ENCODE results near the gene EIF5A2. TPM values are rescaled to one million over a fixed set of nuclear protein-coding genes. Genes with fewer than 3 reads are reported as not detected.
"Not testable (repeated sequence)": the region's sequence is repeated elsewhere in the genome, so short reads cannot be mapped to it uniquely, and the experiment has no call there.

EIF5A2 gene
- total RNA-seq, result 9.8 and 10.8 TPM in 2 replicates

DNA sequence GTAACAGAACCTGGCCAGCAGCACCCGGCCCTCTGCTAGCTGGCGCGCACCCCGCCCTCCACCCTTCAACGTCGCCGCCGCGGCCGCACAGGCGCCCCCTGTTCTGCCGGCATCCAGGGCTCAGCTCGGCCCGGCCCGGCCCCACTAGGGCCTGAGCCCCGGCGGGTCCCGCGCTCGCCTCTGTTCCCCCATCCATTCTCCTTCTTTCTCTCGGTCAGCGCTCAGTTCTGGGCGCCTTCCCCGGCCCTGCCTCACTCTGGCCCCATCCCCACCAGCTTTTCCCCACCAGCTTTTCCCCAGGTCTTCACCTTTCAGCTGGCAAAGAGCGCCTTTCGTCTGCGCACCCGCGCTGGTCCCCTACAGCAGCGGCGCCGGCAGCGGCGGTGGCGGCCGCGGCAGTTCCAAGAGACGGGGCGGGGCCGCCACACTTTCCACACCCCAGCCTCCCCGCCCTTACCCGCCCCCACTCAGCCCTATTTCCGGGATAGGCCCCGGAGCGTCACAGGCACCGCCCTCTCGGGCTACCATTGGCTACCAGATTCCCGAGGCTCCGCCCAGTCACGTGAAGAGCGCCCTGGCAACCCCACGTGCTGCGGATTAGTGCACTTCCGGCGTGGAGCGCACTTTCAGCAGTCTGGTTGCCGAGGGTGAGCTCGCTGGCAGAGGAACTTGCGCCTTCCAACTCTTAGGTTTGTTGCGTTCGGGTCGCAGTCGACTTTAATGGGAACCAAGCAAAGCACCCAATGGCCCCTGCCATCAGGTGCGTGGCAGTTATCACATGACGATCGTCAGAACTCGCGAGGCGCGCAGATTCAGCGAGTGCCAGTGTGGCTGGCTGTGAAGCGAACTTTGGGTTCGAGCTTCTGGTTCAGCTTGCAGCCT is at the start of gene EIF5A2:
Gene EIF5A2 (minus strand): TSS at position 403 of the 882 bp plus-strand sequence. CDS start 831 bp downstream, outside the sequence.
- intact Hi-C loops (cut with micrococcal nuclease), result loop anchor here (1.0 to 5.0 kb wide), 2 partner anchors 38 to 1141 kb away; partner anchors contain the start of genes ACTRT3, RPL22L1 and TERC
- Mint-ChIP-seq H3K4me1 (ENCODE audit: low read depth) (peaks cover 20% of the 10 kb centered on the region), H3K4me3 (ENCODE audit: low read depth) (peak within 1 kb of the TSS; percentile 99), H3K27ac (peak within 1 kb of the TSS; percentile 90), H3K36me3 (ENCODE audit: low read depth) (peaks cover 7% of the 10 kb centered on the region), H3K9me3 (peaks cover 9% of the 10 kb centered on the region), H3K27me3 (ENCODE audit: low read depth) (peaks cover 22% of the 10 kb centered on the region)
- peak; percentile 92 for DNase-seq (ENCODE audit: low spot score)

DNA sequence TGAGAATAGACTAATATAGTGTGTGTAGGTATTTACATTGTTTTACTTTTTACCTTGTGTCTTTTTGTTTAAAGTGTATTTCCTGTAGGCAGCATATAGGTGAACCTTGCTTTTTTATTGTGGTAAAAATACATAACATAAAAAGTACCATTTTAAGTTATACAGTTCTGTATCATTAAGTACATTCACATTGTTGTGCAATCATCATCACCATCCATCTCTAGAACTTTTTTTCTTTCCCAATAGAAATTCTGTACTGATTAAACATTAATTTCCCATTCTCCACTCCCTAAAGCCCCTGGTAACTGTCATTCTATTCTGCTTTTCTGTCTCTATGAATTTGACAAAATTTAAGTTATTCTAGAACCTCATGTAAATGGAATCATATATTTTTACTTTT is 48.2 kb upstream of the EIF5A2 start:
- Mint-ChIP-seq H3K36me3 (ENCODE audit: low read depth) (no peaks in the 10 kb centered on the region), H3K9me3 (no peaks in the 10 kb centered on the region), H3K4me1 (ENCODE audit: low read depth) (no peaks in the 10 kb centered on the region), H3K4me3 (ENCODE audit: low read depth) (no peak overlapping the region), H3K27ac (no peak overlapping the region), H3K27me3 (ENCODE audit: low read depth) (peaks cover 28% of the 10 kb centered on the region)
- intact Hi-C loops (cut with micrococcal nuclease), result no loop called here
- DNase-seq (ENCODE audit: low spot score), result no peak

DNA sequence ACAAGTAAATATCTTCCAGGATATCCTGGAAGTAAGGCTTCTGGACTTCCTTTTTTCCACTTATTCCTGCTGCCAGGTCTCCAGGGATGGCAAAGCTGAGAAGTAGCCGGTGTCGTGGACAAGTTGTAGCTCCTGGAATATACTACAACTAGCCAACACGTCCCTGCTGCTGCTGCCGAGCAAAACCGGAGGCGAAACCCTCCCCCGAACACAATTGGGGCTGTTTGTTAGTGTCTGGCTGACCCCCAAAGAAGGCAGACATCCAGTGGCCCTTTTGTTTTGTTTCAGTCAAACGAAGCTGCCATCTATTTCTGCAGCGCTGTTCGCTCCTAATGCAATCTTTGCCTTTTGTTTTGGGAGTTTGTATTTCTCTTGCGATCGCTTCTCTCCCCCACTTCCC is 45.3 kb upstream of the EIF5A2 start:
- Mint-ChIP-seq H3K27me3 (ENCODE audit: low read depth) (peaks cover 20% of the 10 kb centered on the region), H3K9me3 (no peaks in the 10 kb centered on the region), H3K36me3 (ENCODE audit: low read depth) (no peaks in the 10 kb centered on the region), H3K27ac (no peak overlapping the region), H3K4me1 (ENCODE audit: low read depth) (no peaks in the 10 kb centered on the region), H3K4me3 (ENCODE audit: low read depth) (no peak overlapping the region)
- intact Hi-C loops (cut with micrococcal nuclease), result no loop called here
- no peak for DNase-seq (ENCODE audit: low spot score)

DNA sequence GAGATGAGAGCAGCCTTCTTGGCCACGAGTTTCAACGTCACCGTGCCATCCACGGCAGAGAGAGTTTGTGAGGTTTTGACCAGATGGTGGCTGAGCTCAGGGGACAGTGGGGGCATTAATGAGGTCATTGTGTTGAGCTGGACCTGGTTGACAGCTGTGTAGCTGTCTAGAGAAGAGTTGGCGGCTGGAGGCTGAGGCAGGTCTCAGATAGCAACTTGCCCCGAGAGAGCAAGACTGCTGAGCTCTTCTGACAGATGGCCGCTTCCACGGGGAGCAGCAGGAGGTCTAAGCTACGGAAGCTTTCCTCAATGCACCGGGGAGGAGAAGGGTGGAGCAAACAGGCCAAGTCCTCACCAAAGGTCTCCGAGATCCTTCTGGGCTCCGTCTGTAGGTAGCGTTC is 44.8 kb upstream of the EIF5A2 start:
- intact Hi-C loops (cut with micrococcal nuclease), result no loop called here
- Mint-ChIP-seq H3K27me3 (ENCODE audit: low read depth) (peaks cover 19% of the 10 kb centered on the region), H3K9me3 (no peaks in the 10 kb centered on the region), H3K4me1 (ENCODE audit: low read depth) (no peaks in the 10 kb centered on the region), H3K36me3 (ENCODE audit: low read depth) (no peaks in the 10 kb centered on the region), H3K27ac (no peak overlapping the region), H3K4me3 (ENCODE audit: low read depth) (no peak overlapping the region)
- no peak for DNase-seq (ENCODE audit: low spot score)

DNA sequence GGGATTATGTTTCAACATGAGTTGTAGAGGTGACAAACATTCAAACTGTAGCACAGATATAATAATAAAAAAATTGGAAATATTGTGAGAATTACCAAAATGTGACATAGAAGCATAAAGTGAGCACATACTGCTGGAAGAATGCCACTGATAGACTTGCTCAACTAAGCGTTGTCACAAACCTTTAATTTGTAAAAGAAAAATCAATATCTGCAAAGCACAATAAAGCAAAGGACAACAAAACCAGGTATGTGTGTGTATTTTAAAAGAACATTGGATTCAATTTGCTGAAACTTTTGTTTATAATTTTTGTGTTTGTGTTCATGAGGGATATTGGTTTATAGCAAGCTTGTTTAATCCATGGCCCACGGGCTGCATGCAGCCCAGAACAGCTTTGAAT is 40.8 kb upstream of the EIF5A2 start:
- peaks cover 14% of the 10 kb centered on the region for H3K27me3 Mint-ChIP-seq (ENCODE audit: low read depth)
- intact Hi-C loops (cut with micrococcal nuclease), result no loop called here
- H3K4me3 Mint-ChIP-seq (ENCODE audit: low read depth), result no peak overlapping the region
- no peaks in the 10 kb centered on the region for H3K9me3 Mint-ChIP-seq
- no peak overlapping the region for H3K27ac Mint-ChIP-seq
- H3K4me1 Mint-ChIP-seq (ENCODE audit: low read depth), result no peaks in the 10 kb centered on the region
- H3K36me3 Mint-ChIP-seq (ENCODE audit: low read depth), result no peaks in the 10 kb centered on the region
- DNase-seq (ENCODE audit: low spot score), result no peak

DNA sequence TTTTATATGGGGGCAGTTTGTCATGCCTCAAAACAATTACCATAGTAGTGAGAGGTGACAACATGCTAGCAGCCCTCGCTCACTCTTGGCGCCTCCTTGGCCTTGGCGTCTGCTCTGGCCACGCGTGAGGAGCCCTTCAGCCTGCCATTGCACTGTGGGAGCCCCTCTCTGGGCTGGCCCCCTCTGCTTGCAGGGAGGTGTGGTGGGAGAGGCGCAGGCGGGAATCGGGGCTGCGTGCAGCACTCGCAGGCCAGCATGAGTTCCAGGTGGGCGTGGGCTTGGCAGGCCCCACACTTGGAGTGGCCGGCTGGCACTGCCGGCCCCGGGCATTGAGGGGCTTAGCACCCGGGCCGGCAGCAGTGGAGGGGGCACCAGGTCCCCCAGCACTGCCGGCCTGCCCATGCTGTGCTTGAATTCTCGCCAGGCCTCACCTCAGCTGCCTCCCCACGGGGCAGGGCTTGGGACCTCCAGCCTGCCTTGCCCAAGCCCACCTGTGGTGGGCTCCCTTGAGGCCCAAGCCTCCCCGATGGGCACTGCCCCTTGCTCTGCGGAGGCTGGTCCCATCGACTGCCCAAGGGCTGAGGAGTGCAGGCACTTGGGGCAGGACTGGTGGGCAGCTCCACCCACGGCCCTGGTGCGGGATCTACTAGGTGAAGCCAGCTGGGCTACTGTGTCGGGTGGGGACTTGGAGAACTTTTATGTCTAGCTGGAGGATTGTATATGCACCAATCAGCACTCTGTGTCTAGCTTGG is 38.8 kb upstream of the EIF5A2 start:
- Mint-ChIP-seq H3K27me3 (ENCODE audit: low read depth) (peaks cover 14% of the 10 kb centered on the region), H3K4me1 (ENCODE audit: low read depth) (no peaks in the 10 kb centered on the region), H3K36me3 (ENCODE audit: low read depth) (no peaks in the 10 kb centered on the region), H3K4me3 (ENCODE audit: low read depth) (no peak overlapping the region), H3K27ac (no peak overlapping the region), H3K9me3 (no peaks in the 10 kb centered on the region)
- intact Hi-C loops (cut with micrococcal nuclease), result no loop called here
- no peak for DNase-seq (ENCODE audit: low spot score)

DNA sequence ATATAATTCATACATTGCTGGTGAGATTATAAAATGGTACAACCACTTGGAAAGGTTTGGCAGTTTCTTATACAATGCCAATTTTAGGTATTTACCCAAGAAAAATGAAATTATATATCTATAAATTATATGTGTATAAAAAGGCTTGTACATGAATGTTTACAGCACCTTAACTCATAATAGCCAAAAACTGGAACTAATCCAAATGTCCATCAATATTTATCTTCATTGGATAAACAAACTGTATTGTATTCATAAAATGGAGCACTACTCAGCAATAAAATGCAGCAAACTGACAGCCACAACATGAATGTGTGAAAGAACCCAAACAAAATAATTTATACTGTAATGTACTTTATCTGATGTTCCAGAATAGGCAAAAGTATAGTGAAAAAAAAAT is 33.6 kb upstream of the EIF5A2 start:
- Mint-ChIP-seq H3K27me3 (ENCODE audit: low read depth) (peaks cover 19% of the 10 kb centered on the region), H3K9me3 (peaks cover 12% of the 10 kb centered on the region), H3K4me1 (ENCODE audit: low read depth) (no peaks in the 10 kb centered on the region), H3K36me3 (ENCODE audit: low read depth) (no peaks in the 10 kb centered on the region), H3K4me3 (ENCODE audit: low read depth) (no peak overlapping the region), H3K27ac (no peak overlapping the region)
- no peak for DNase-seq (ENCODE audit: low spot score)
- intact Hi-C loops (cut with micrococcal nuclease), result no loop called here

DNA sequence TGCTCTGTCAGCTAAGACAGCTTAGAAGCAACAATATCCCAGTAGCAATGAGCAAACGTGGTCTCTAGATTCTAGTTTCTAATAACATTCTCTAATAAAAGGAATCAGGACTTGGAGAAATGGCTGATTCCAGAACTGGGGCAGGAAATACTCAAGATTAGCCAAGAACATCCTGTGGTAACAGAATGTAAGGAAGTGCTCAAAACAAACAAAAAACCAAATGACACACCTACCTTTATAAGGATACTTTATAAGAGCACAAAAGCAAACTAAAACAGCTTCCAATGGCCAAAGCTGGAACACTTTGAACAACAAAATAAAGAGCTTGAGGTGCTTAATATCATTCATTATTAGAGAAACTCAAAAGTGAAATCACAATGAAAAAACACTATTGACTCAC is 33.1 kb upstream of the EIF5A2 start:
- peaks cover 12% of the 10 kb centered on the region for H3K9me3 Mint-ChIP-seq
- intact Hi-C loops (cut with micrococcal nuclease), result no loop called here
- H3K4me1 Mint-ChIP-seq (ENCODE audit: low read depth), result no peaks in the 10 kb centered on the region
- H3K4me3 Mint-ChIP-seq (ENCODE audit: low read depth), result no peak overlapping the region
- H3K27me3 Mint-ChIP-seq (ENCODE audit: low read depth), result peaks cover 18% of the 10 kb centered on the region
- no peak for DNase-seq (ENCODE audit: low spot score)
- H3K27ac Mint-ChIP-seq, result no peak overlapping the region
- no peaks in the 10 kb centered on the region for H3K36me3 Mint-ChIP-seq (ENCODE audit: low read depth)

DNA sequence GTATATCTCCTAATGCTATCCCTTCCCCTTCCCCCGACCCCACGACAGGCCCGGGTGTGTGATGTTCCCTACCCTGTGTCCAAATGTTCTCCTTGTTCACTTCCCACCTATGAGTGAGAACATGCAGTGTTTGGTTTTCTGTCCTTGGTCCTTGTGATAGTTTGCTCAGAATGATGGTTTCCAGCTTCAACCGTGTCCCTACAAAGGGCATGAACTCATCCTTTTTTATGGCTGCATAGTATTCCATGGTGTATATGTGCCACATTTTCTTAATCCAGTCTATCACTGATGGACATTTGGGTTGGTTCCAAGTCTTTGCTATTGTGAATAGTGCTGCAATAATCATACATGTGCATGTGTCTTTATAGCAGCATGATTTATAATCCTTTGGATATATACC is 24.6 kb upstream of the EIF5A2 start:
- H3K27me3 Mint-ChIP-seq (ENCODE audit: low read depth); H3K9me3 Mint-ChIP-seq; H3K27ac Mint-ChIP-seq; H3K4me3 Mint-ChIP-seq (ENCODE audit: low read depth); DNase-seq (ENCODE audit: low spot score); H3K4me1 Mint-ChIP-seq (ENCODE audit: low read depth); intact Hi-C loops (cut with micrococcal nuclease); H3K36me3 Mint-ChIP-seq (ENCODE audit: low read depth): not testable (repeated sequence)

DNA sequence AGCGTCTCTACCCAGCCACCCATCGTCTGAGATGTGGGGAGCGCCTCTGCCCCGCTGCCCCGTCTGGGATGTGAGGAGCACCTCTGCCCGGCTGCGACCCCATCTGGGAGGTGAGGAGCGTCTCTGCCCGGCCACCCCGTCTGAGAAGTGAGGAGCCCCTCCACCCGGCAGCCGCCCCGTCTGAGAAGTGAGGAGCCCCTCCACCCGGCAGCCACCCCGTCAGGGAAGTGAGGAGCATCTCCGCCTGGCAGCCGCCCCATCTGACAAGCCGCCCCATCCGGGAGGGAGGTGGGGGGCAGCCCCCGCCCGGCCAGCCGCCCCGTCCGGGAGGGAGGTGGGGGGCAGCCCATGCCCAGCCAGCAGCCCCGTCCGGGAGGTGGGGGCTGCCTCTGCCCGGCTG is 15.1 kb upstream of the EIF5A2 start:
- H3K27ac Mint-ChIP-seq; DNase-seq (ENCODE audit: low spot score); H3K36me3 Mint-ChIP-seq (ENCODE audit: low read depth); H3K4me3 Mint-ChIP-seq (ENCODE audit: low read depth); intact Hi-C loops (cut with micrococcal nuclease); H3K4me1 Mint-ChIP-seq (ENCODE audit: low read depth); H3K27me3 Mint-ChIP-seq (ENCODE audit: low read depth): not testable (repeated sequence)
- H3K9me3 Mint-ChIP-seq, result peaks cover 14% of the 10 kb centered on the region

DNA sequence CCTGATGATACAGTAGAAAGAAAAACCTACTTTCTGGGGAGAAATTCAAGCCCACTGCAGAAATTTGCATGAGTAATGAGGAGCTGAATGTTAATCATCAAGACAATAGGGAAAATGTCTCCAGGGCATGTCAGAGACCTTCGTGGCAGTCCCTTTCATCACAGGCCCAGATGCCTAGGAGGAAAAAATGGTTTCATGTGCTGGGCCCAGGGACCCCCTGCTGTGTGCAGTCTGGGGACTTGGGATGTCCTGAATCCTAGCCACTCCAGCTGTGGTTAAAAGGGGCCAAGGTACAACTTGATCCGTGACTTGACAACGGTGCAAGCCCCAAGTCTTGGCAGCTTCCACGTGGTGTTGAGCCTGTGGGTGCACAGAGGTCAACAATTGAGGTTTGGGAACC is 10.3 kb upstream of the EIF5A2 start:
- DNase-seq (ENCODE audit: low spot score), result no peak
- Mint-ChIP-seq H3K4me1 (ENCODE audit: low read depth) (no peaks in the 10 kb centered on the region), H3K36me3 (ENCODE audit: low read depth) (no peaks in the 10 kb centered on the region), H3K27ac (no peak overlapping the region), H3K27me3 (ENCODE audit: low read depth) (peaks cover 5% of the 10 kb centered on the region), H3K9me3 (peaks cover 22% of the 10 kb centered on the region), H3K4me3 (ENCODE audit: low read depth) (no peak overlapping the region)
- intact Hi-C loops (cut with micrococcal nuclease), result no loop called here

DNA sequence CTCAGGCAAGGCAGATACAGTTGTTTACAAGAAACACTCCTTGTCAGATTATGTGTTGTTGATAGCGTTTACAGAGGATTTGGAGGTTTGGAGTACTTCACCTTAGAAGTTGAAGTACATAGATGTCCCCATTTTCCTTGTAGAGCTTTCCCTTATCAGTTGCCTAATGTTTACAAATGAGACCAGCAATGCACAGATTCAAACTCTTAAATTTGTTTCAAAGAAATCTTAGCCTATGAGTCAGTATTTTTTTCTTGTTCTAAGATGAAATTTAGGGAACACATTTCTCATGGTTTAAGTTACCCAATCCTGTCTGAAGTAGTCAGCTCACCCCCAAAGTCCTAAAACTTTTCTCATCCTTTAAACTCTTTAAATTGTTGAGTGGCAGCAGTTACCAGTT is 6.3 kb upstream of the EIF5A2 start:
- no peak for DNase-seq (ENCODE audit: low spot score)
- intact Hi-C loops (cut with micrococcal nuclease), result no loop called here
- Mint-ChIP-seq H3K27me3 (ENCODE audit: low read depth) (peaks cover 20% of the 10 kb centered on the region), H3K36me3 (ENCODE audit: low read depth) (no peaks in the 10 kb centered on the region), H3K27ac (no peak overlapping the region), H3K4me1 (ENCODE audit: low read depth) (no peaks in the 10 kb centered on the region), H3K9me3 (peaks cover 13% of the 10 kb centered on the region), H3K4me3 (ENCODE audit: low read depth) (no peak overlapping the region)

DNA sequence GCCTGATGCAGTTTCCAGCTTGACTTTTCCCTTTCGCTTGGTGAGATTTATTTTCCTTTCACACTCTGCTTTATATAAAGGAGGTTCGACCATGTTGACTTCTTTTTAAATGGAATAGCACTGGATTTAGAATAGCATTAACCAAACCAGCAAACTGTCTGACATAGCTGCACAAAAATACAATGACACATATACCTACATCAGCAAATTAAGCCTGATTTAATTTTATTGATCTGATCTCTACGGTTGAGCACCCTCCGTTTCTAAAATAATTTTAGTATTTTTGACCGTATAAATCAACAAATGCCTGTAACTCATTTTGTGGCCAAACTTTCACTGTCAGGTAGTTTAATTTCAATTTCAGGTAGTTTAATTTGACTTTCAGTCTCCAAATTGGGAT is 5.8 kb upstream of the EIF5A2 start:
- H3K27me3 Mint-ChIP-seq (ENCODE audit: low read depth), result peaks cover 23% of the 10 kb centered on the region
- H3K27ac Mint-ChIP-seq, result no peak overlapping the region
- intact Hi-C loops (cut with micrococcal nuclease), result no loop called here
- DNase-seq (ENCODE audit: low spot score), result no peak
- H3K36me3 Mint-ChIP-seq (ENCODE audit: low read depth), result no peaks in the 10 kb centered on the region
- no peaks in the 10 kb centered on the region for H3K4me1 Mint-ChIP-seq (ENCODE audit: low read depth)
- H3K4me3 Mint-ChIP-seq (ENCODE audit: low read depth), result no peak overlapping the region
- peaks cover 17% of the 10 kb centered on the region for H3K9me3 Mint-ChIP-seq
